GM19351 (cell line): ENCODE results near the gene FBXL3.
"Not testable (repeated sequence)": the region's sequence is repeated elsewhere in the genome, so short reads cannot be mapped to it uniquely, and the experiment has no call there.

Source experiments
- ATAC-seq: cut with Tn5 transposase; IDR thresholded peaks from one replicate; pipeline ENCODE4 v1.9.1; 2021; ENCODE audit warnings: mild to moderate bottlenecking, moderate library complexity; ENCODE audit not compliant: unreplicated experiment

The FBXL3 gene

DNA sequence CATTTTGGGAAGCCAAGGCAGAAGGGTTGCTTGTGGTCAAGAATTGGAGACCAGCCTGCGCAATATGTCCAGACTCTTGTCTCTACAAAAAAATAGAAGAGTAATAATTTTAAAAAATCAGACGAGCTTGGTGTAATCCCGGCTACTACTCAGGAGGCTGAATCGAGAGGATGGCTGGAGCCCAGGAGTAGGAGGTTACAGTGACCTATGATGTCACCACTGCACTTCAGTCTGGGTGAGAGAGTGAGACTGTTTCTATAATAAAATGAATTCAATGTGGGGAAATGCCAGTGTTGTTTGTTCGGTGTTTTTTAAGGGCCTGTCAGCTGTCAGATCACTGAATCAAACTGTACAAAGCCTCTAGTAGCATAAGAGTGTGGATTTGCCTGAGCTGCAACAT, 1.2 kb upstream of the FBXL3 start:
- ATAC-seq: no peak

GRCh38 chr13:77026255-77026860, 601 bp downstream of the FBXL3 start:
- ATAC-seq: peak; percentile 59

DNA sequence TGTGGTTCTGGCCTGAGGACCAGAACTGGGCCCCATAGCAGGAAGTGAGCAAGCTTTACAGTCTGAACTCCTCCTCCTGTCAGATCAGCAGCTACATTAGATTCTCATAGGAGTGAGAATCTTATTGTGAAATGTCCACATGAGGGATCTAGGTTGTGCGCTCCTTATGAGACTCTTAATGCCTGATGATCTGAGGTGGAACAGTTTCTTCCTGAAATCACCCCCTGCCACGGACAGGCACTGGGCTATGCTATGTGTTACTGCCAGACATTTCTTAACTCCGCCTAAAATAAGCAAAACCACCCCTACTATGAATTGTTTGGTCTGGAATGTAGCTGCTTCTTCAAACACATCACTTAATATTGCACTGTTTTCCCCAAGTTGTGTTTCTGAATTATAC, 4.6 kb downstream of the FBXL3 start:
- ATAC-seq: no peak

GRCh38 chr13:77019756-77020155, 7.2 kb downstream of the FBXL3 start:
- no peak for ATAC-seq

- no peak for ATAC-seq
Measured at GRCh38 chr13:77016888-77017623, 9.9 kb downstream of the FBXL3 start.

GRCh38 chr13:77016251-77016812, 10.6 kb downstream of the FBXL3 start:
- no peak for ATAC-seq

DNA sequence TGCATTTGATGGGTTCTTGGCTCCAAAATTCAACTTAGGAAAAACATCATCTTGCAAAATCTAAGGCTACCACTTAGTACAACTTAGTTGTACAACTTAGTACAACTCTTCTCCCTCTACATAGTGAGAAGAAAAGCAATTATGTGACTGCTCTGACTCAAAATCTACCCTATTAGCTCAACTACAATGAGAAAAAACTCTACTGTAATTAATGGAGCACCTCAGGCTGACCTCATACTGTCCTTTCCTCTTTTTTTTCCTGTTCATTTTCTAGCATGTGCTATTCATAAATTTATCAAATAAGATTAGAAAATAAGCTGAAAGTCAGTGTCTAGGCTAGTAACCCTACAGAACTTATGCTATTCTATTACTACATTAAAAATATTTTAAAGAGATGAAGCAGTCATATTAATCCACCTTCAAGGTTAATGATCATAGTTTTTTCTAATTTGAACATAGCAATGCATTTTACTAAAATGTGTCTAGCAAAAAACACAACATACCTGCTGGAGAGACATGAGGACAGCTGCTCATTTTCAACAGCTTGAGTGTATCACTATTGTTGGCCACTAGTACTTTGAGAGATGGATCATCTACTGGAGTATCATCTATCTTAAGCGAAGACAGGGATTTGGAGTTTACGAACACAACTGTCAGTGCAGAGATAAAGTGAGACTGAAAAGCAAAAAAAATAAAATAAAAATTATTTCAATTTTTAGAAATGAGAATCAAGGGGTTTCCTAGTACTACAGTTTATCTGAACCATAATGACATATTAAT, 11.9 kb downstream of the FBXL3 start:
- no peak for ATAC-seq

DNA sequence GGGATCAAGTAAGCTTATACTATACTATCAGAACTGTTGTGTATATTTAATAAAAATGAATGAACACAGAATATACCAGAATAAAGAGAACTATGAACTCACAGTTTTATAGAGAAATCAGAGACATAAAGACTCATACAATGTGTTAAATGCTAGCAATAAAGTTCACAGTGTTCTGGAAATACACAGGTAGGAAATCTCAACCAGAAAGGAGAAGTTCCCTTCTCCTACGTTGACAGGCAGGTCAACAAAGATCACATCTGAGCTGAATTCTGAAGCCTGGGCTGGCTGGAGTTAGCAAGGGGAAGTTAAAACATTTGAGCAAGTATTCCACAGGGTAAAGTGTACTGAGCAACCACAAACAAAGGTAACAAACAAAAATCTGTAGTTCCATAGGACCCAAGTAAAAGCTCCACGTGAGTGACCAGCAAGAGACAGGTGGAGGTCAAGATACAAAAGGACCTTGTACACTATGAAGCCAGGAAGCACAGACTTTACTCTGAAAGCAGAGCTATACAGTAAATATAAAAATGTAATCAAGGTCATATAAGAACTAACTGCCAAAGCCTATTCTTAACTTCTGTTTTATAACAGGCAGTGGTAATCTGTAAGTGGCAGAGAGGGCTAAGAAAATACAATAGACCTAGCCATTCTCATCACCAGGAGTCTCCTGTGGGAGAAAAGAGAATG, 13.0 kb downstream of the FBXL3 start:
- ATAC-seq: no peak

GRCh38 chr13:77009719-77010118, 17.2 kb downstream of the FBXL3 start:
- not testable (repeated sequence) for ATAC-seq

DNA sequence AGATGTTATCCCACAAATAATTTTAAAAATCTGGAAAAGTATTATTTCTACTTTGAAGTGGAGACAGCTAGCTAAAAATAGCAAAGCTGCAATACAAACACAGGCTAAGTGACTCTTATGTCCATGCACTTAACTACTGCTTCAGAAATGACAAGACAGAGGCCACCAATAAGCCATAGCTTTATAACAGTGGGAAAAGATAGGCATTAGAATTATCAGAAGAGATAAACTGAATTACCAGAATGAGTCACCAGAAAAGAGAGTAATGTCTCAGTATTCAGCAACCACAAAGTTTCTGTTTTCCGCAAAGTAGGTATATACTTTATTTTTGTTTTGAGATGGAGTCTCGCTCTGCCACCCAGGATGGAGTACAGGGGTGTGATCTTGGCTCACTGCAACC, 17.9 kb downstream of the FBXL3 start:
- peak; percentile 79 for ATAC-seq

DNA sequence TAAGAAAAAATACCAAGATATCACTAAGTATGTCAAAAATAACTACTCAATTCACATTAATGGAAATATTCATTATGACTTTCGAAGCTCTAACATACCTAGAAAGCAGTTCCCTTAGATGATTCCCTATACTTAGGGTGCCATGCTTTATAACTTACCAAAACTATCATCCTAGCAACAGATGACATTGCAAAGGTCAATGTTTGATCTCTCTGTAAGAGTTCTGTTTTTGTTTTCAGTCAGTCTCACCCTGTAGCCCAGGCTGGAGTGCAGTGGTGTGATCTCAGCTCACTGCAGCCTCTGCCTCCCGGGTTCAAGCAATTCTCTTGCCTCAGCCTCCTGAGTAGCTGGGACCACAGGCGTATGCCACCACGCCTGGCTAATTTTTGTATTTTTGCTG, 18.6 kb downstream of the FBXL3 start:
- ATAC-seq: not testable (repeated sequence)

DNA sequence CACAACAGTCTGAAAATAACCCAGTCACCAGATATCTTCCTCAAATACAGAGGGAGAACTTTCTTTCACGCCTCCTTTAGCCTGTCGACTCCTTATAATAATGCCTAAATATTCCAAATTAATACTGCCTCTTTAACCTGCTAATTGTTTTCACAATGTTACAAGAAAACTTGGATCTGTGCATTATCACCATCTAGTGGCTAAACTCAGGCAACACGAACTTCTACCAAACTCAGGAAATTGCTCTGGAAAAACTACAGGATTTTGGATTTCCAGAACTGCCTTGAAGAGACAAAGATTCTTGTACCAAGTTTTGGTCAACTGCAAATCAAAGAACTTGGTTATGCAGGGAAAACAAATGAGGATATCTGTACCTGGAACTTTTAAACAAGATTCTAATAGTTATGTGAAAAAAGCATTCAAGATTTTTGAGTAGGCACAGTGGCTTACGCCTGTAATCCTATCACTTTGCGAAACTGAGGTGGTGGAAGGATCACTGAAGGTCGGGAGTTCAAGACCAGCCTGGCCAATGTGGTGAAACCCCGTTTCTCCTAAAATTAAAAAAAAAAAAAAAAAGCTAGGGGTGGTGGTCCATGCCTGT, 24.3 kb downstream of the FBXL3 start:
- no peak for ATAC-seq

GRCh38 chr13:77001963-77002587, 24.9 kb downstream of the FBXL3 start:
- ATAC-seq: no peak

GRCh38 chr13:77001540-77001939, 25.4 kb downstream of the FBXL3 start:
- no peak for ATAC-seq

DNA sequence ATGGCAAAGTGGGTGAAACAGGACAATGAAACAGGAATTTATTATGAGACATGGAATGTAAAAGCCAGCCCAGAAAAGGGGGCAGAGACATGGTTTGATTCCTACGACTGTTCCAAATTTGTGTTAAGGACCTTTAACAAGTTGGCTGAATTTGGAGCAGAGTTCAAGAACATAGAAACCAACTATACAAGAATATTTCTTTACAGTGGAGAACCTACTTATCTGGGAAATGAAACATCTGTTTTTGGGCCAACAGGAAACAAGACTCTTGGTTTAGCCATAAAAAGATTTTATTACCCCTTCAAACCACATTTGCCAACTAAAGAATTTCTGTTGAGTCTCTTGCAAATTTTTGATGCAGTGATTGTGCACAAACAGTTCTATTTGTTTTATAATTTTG, 26.5 kb downstream of the FBXL3 start:
- no peak for ATAC-seq

DNA sequence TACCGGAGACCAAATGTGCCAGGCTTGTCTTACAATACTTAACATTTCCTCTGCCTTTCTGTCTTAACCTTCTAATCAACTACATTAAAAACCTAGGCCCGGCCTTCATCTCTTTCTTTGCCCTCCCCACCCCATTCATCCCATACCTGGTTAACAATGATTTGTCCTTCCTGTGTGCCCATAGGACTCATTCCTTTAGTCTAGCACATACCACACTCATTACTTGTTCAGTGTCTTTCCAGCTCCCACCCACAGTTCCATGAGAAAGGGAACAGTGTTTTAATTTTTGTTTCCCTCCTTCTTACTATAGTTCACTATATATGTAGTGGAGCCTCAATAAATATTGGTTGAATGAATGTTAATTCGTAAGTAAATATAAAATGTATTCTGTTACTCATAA, 32.7 kb downstream of the FBXL3 start:
- ATAC-seq: no peak

GRCh38 chr13:76993473-76993872, 33.5 kb downstream of the FBXL3 start:
- ATAC-seq: no peak

GRCh38 chr13:76993021-76993420, 33.9 kb downstream of the FBXL3 start:
- ATAC-seq: no peak

DNA sequence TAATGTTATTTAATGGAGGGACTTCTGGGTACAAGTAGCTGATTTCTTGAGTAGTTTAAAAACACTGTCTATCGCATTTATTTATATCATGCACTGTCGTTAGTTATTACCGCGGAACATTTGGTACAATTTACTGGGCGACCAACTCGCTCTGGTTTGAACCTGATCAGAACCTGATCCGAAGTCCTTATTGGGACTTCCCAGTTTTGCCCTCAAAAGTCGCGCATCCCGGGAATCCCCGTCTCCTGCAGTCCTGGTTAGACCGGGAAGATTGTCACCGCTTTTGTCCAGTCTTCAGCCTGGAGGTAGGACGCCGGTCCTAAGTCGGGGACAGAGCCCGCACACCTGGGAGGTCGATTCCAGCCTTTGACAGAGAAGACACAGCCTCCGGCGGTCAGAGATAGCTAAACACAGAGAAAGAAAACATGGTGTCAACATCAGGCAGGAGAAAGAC, 34.4 kb downstream of the FBXL3 start:
- ATAC-seq: peak; percentile 13
